Esophagus squamous epithelium (tissue), 4 donors: ENCODE results near the gene HSBP1L1.

Experiments
- POLR2A ChIP-seq, 4 donors: fragments of 450-650 bp; IDR thresholded peaks; one replicate each; pipeline ENCODE4 v1.6.1; 2017; ENCODE audit warnings: antibody characterized with exemption in 4 of 4, mild to moderate bottlenecking in 4 of 4, moderate library complexity in 3 of 4
- TF ChIP-seq, protein P1 (sequence below), 6 experiments: fragments of 450-650 bp in 4 of 6; fragments of 200-600 bp in 2 of 6; sonication (generic) in 2 of 6; IDR thresholded peaks; one replicate each; pipeline ENCODE4 v1.5.1; 2016 to 2019; ENCODE audit warnings: antibody characterized with exemption in 6 of 6, mild to moderate bottlenecking in 4 of 6, moderate library complexity in 4 of 6

GRCh38 chr18:79987566-79987965 lies 23.1 kb downstream of the HSBP1L1 start:
- no peak for TF ChIP-seq POLR2A (IDR thresholded peaks at IDR 0.05)
- TF ChIP-seq, protein P1, sequence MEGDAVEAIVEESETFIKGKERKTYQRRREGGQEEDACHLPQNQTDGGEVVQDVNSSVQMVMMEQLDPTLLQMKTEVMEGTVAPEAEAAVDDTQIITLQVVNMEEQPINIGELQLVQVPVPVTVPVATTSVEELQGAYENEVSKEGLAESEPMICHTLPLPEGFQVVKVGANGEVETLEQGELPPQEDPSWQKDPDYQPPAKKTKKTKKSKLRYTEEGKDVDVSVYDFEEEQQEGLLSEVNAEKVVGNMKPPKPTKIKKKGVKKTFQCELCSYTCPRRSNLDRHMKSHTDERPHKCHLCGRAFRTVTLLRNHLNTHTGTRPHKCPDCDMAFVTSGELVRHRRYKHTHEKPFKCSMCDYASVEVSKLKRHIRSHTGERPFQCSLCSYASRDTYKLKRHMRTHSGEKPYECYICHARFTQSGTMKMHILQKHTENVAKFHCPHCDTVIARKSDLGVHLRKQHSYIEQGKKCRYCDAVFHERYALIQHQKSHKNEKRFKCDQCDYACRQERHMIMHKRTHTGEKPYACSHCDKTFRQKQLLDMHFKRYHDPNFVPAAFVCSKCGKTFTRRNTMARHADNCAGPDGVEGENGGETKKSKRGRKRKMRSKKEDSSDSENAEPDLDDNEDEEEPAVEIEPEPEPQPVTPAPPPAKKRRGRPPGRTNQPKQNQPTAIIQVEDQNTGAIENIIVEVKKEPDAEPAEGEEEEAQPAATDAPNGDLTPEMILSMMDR (IDR thresholded peaks at IDR 0.05), result no peak
